Upper lobe of right lung (tissue), 1 donor: ENCODE measurements around the gene MGLL. TPM values are rescaled to one million over a fixed set of nuclear protein-coding genes. Genes with fewer than 3 reads are reported as not detected.

Experiments
- ATAC-seq: fragments of 200-7000 bp; cut with Tn5 transposase; one replicate; pipeline ENCODE4 v1.9.1; 2020; ENCODE audit warnings: mild to moderate bottlenecking, moderate library complexity
- DNase-seq: peaks from one replicate; pipeline ENCODE4 v3.0.0-alpha.2; 2020
- H3K27ac ChIP-seq: fragments of 200-600 bp; one replicate; pipeline ENCODE4 v1.8.0; 2022
- H3K27me3 ChIP-seq: fragments of 200-600 bp; one replicate; pipeline ENCODE4 v1.8.0; 2022; ENCODE audit warnings: mild to moderate bottlenecking
- H3K36me3 ChIP-seq: fragments of 200-600 bp; one replicate; pipeline ENCODE4 v1.8.0; 2022
- H3K4me1 ChIP-seq: fragments of 200-600 bp; one replicate; pipeline ENCODE4 v1.8.0; 2022
- H3K4me3 ChIP-seq: fragments of 200-600 bp; one replicate; pipeline ENCODE4 v1.8.0; 2022; ENCODE audit warnings: mild to moderate bottlenecking
- H3K9me3 ChIP-seq: fragments of 200-600 bp; one replicate; pipeline ENCODE4 v1.8.0; 2022
- CTCF ChIP-seq: fragments of 200-600 bp; IDR thresholded peaks from one replicate; pipeline ENCODE4 v1.8.0; 2022; ENCODE audit warnings: antibody characterized with exemption
- intact Hi-C: fragments of 100-400 bp; cut with DNase I; formaldehyde crosslinking; loops from one replicate; pipeline ENCODE4 v1.11.0; 2022
- total RNA-seq: library from RNA; stranded (reverse); fragmentation: NEBNext Ultra II Directional; extraction: Animal tissue kit (Norgen Biotek cat#: 25700); gene quantifications from one replicate; pipeline ENCODE4 v1.2.1, GENCODE V29; 2021
- donor health status: DM: no; HTN: yes; CAD: no; lungs with severe emphysema.

Gene MGLL
- total RNA-seq, 1 donor from 2014 or later = 194 TPM

- ATAC-seq (no peak), DNase-seq (no peak)
- H3K4me1 ChIP-seq = peaks cover 44% of the 10 kb centered on the region
- no peaks in the 10 kb centered on the region for H3K27me3 ChIP-seq
- no peak for TF ChIP-seq CTCF
- intact Hi-C loops = no loop called here
- no peaks in the 10 kb centered on the region for H3K36me3 ChIP-seq
- H3K9me3 ChIP-seq = no peaks in the 10 kb centered on the region
- H3K4me3 ChIP-seq = no peak overlapping the region
- H3K27ac ChIP-seq = peak overlapping the region; percentile 60
Observed at GRCh38 chr3:127747066-127747465, 75.2 kb downstream of the MGLL start.

GRCh38 chr3:127746400-127747057, 75.8 kb downstream of the MGLL start:
- Histone ChIP-seq H3K9me3 (no peaks in the 10 kb centered on the region), H3K27ac (peak overlapping the region; percentile 60), H3K36me3 (no peaks in the 10 kb centered on the region), H3K27me3 (no peaks in the 10 kb centered on the region), H3K4me3 (no peak overlapping the region), H3K4me1 (peaks cover 44% of the 10 kb centered on the region)
- ATAC-seq (peak; percentile 77), DNase-seq (no peak)
- peak; percentile 24 for TF ChIP-seq CTCF
- intact Hi-C loops = no loop called here

GRCh38 chr3:127745656-127746399, 76.5 kb downstream of the MGLL start:
- H3K4me1 ChIP-seq = peaks cover 44% of the 10 kb centered on the region
- DNase-seq (no peak), ATAC-seq (no peak)
- no peak for TF ChIP-seq CTCF
- intact Hi-C loops = no loop called here
- no peaks in the 10 kb centered on the region for H3K9me3 ChIP-seq
- H3K27ac ChIP-seq = peak overlapping the region; percentile 55
- H3K4me3 ChIP-seq = no peak overlapping the region
- no peaks in the 10 kb centered on the region for H3K36me3 ChIP-seq
- H3K27me3 ChIP-seq = no peaks in the 10 kb centered on the region

- no peak for TF ChIP-seq CTCF
- ATAC-seq (no peak), DNase-seq (no peak)
- no peak overlapping the region for H3K4me3 ChIP-seq
- H3K4me1 ChIP-seq = peaks cover 44% of the 10 kb centered on the region
- no peaks in the 10 kb centered on the region for H3K27me3 ChIP-seq
- H3K27ac ChIP-seq = no peak overlapping the region
- intact Hi-C loops = no loop called here
- no peaks in the 10 kb centered on the region for H3K9me3 ChIP-seq
- no peaks in the 10 kb centered on the region for H3K36me3 ChIP-seq
Observed at GRCh38 chr3:127744875-127745274, 77.4 kb downstream of the MGLL start.

GRCh38 chr3:127744253-127744815, 78.0 kb downstream of the MGLL start:
- Histone ChIP-seq H3K9me3 (no peaks in the 10 kb centered on the region), H3K4me1 (peaks cover 41% of the 10 kb centered on the region), H3K27me3 (no peaks in the 10 kb centered on the region), H3K36me3 (no peaks in the 10 kb centered on the region), H3K4me3 (no peak overlapping the region), H3K27ac (peak overlapping the region; percentile 42)
- intact Hi-C loops = no loop called here
- no peak for TF ChIP-seq CTCF
- DNase-seq (no peak), ATAC-seq (no peak)
